ENCODE measurements around the gene DGLUCY.
"Not testable (repeated sequence)": the region's sequence is repeated elsewhere in the genome, so short reads cannot be mapped to it uniquely, and the experiment has no call there.

The DGLUCY gene

GRCh38 chr14:91241863-91242262, 128.0 kb downstream of the DGLUCY start:
- DNase-seq: peak; percentile 58 to 61 (median 59)

- DNase-seq: no peak
Measured at GRCh38 chr14:91242635-91243034, 128.8 kb downstream of the DGLUCY start.

- DNase-seq: no peak
Measured at GRCh38 chr14:91243074-91243471, 129.2 kb downstream of the DGLUCY start.

GRCh38 chr14:91244501-91244901, 130.6 kb downstream of the DGLUCY start, which contains the start of gene GPR68:
Gene GPR68 (minus strand): TSS chr14:91244704. CDS start chr14:91235050, 9,654 bp downstream.
- peak; percentile 85 to 89 (median 86) for DNase-seq

- no peak for DNase-seq
Measured at GRCh38 chr14:91245029-91245428, 131.2 kb downstream of the DGLUCY start.

GRCh38 chr14:91245616-91246015, 131.7 kb downstream of the DGLUCY start:
- not testable (repeated sequence) for DNase-seq

- DNase-seq: no peak
Measured at GRCh38 chr14:91246051-91246852, 132.4 kb downstream of the DGLUCY start.

GRCh38 chr14:91249841-91250616, 136.2 kb downstream of the DGLUCY start:
- peak; percentile 36 to 42 (median 41) for DNase-seq

GRCh38 chr14:91250912-91251311, 137.0 kb downstream of the DGLUCY start:
- no peak for DNase-seq

GRCh38 chr14:91252871-91253794, 139.3 kb downstream of the DGLUCY start:
- DNase-seq: peak in 2 of 3 donors; percentile 57 to 79

GRCh38 chr14:91253795-91254323, 140.0 kb downstream of the DGLUCY start:
- no peak for DNase-seq

- no peak for DNase-seq
Measured at GRCh38 chr14:91254461-91254860, 140.6 kb downstream of the DGLUCY start.

GRCh38 chr14:91255026-91255695, 141.3 kb downstream of the DGLUCY start:
- DNase-seq: no peak

GRCh38 chr14:91256661-91257060, 142.8 kb downstream of the DGLUCY start:
- no peak for DNase-seq

GRCh38 chr14:91257328-91258010, 143.6 kb downstream of the DGLUCY start:
- DNase-seq: no peak

GRCh38 chr14:91258011-91258618, 144.2 kb downstream of the DGLUCY start:
- DNase-seq: peak; percentile 42 to 60 (median 49)

- DNase-seq: no peak
Measured at GRCh38 chr14:91258876-91259275, 145.0 kb downstream of the DGLUCY start.

GRCh38 chr14:91261115-91261514, 147.2 kb downstream of the DGLUCY start:
- no peak for DNase-seq

GRCh38 chr14:91261986-91262549, 148.2 kb downstream of the DGLUCY start:
- DNase-seq: no peak

GRCh38 chr14:91263329-91263728, 149.5 kb downstream of the DGLUCY start:
- DNase-seq: no peak

Measured in suppressor macrophage treated with lipopolysaccharide for 1 hour (primary cell).